KMS-11 (cell line): ENCODE data around the gene GINS3.

Source experiments
- H2AFZ ChIP-seq: fragments of 200-600 bp; sonication (generic); 2 replicates; pipeline ENCODE4 v1.6.1; 2016; ENCODE audit warnings: antibody characterized with exemption, mixed run types, low read depth
- H3K27ac ChIP-seq: fragments of 200-600 bp; sonication (generic); 2 replicates; pipeline ENCODE4 v1.6.1; 2016; ENCODE audit warnings: mild to moderate bottlenecking, mixed run types
- H3K27me3 ChIP-seq: fragments of 200-600 bp; sonication (generic); 2 replicates; pipeline ENCODE4 v1.6.1; 2017; ENCODE audit warnings: mild to moderate bottlenecking, low read depth, mixed run types, moderate library complexity; ENCODE audit not compliant: insufficient read depth
- H3K36me3 ChIP-seq: fragments of 200-600 bp; sonication (generic); 2 replicates; pipeline ENCODE4 v1.6.1; 2017; ENCODE audit warnings: mild to moderate bottlenecking, mixed run types; ENCODE audit not compliant: insufficient read depth
- H3K4me1 ChIP-seq: fragments of 200-600 bp; sonication (generic); 2 replicates; pipeline ENCODE4 v1.6.1; 2016; ENCODE audit warnings: mild to moderate bottlenecking, low read depth, mixed run types; ENCODE audit not compliant: poor library complexity, severe bottlenecking
- H3K4me2 ChIP-seq: fragments of 200-600 bp; sonication (generic); 2 replicates; pipeline ENCODE4 v1.7.0; 2016; ENCODE audit warnings: mild to moderate bottlenecking, mixed run types
- H3K4me3 ChIP-seq: fragments of 200-600 bp; sonication (generic); IDR thresholded peaks from 2 replicates; pipeline ENCODE4 v1.6.1; 2017; ENCODE audit warnings: low read depth, low read length, mixed read lengths; ENCODE audit not compliant: insufficient read depth
- H3K79me2 ChIP-seq: fragments of 200-600 bp; sonication (generic); 2 replicates; pipeline ENCODE4 v1.6.1; 2016; ENCODE audit warnings: low read depth, mixed run types; ENCODE audit not compliant: insufficient read depth
- H3K9ac ChIP-seq: fragments of 200-600 bp; sonication (generic); 2 replicates; pipeline ENCODE4 v1.6.1; 2016; ENCODE audit warnings: mild to moderate bottlenecking, mixed run types
- H4K20me1 ChIP-seq: fragments of 200-600 bp; sonication (generic); 2 replicates; pipeline ENCODE4 v1.6.1; 2016; ENCODE audit warnings: mild to moderate bottlenecking, mixed run types; ENCODE audit not compliant: insufficient read depth
- TF ChIP-seq, protein P1 (sequence below): fragments of 200-600 bp; sonication (generic); conservative IDR thresholded peaks from 2 replicates; pipeline ENCODE4 v1.6.1; 2017; ENCODE audit warnings: low read depth, mild to moderate bottlenecking, antibody characterized with exemption, low read length, moderate library complexity, mixed read lengths

GINS3 gene

GRCh38 chr16:58371841-58372240, 20.4 kb upstream of the GINS3 start:
- Histone ChIP-seq H3K36me3 (no peaks in the 10 kb centered on the region), H4K20me1 (no peaks in the 10 kb centered on the region), H3K27me3 (no peaks in the 10 kb centered on the region), H2AFZ (no peak overlapping the region), H3K4me1 (no peaks in the 10 kb centered on the region), H3K9ac (no peak overlapping the region), H3K4me3 (no peak overlapping the region), H3K79me2 (no peaks in the 10 kb centered on the region), H3K27ac (no peak overlapping the region), H3K4me2 (no peak overlapping the region)
- TF ChIP-seq, protein P1, sequence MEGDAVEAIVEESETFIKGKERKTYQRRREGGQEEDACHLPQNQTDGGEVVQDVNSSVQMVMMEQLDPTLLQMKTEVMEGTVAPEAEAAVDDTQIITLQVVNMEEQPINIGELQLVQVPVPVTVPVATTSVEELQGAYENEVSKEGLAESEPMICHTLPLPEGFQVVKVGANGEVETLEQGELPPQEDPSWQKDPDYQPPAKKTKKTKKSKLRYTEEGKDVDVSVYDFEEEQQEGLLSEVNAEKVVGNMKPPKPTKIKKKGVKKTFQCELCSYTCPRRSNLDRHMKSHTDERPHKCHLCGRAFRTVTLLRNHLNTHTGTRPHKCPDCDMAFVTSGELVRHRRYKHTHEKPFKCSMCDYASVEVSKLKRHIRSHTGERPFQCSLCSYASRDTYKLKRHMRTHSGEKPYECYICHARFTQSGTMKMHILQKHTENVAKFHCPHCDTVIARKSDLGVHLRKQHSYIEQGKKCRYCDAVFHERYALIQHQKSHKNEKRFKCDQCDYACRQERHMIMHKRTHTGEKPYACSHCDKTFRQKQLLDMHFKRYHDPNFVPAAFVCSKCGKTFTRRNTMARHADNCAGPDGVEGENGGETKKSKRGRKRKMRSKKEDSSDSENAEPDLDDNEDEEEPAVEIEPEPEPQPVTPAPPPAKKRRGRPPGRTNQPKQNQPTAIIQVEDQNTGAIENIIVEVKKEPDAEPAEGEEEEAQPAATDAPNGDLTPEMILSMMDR, result no peak

DNA sequence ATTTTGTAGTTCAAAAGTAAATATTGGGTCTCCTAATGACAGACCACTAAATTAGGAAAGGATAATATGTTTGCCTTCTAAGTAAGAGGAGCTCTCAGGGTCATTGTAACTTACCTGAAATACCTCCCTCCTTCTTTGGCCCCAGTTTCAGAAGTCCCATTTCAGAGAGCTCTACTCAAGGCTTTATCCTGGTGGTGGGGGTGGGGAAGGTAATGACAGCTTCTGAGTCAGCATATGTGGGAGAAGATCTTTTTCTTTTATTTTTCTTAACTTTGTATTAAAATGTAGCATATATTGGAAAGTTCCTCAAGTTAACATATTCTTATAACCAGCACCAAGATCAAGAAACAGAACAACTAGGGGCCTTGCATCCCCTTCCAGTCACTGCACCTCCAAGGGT, 16.9 kb upstream of the GINS3 start:
- Histone ChIP-seq H3K36me3 (no peaks in the 10 kb centered on the region), H3K9ac (no peak overlapping the region), H3K4me3 (no peak overlapping the region), H3K4me2 (no peak overlapping the region), H3K27ac (no peak overlapping the region), H4K20me1 (no peaks in the 10 kb centered on the region), H2AFZ (no peak overlapping the region), H3K79me2 (no peaks in the 10 kb centered on the region), H3K4me1 (no peaks in the 10 kb centered on the region), H3K27me3 (no peaks in the 10 kb centered on the region)
- TF ChIP-seq, protein P1, result no peak

DNA sequence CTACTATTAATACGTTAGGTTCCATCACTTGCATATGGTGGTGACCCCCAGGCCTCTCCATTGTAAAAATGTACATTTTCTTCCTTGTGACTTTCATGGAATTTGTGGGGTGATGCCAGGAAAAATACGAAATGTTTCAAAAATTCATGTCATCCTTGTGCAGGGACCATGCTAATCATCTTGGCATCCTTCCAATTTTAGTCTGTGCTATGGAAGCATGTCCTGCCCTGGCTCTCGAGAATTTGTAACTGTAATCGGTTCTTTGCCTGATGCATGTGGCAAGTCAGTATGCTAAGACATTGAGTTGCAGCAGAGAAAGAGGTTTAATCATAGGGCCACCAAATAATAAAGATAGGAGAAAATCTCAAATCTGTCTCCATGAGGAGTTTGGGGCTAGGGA, 14.3 kb upstream of the GINS3 start:
- Histone ChIP-seq H2AFZ (no peak overlapping the region), H3K27me3 (no peaks in the 10 kb centered on the region), H3K9ac (no peak overlapping the region), H3K4me2 (no peak overlapping the region), H3K4me3 (no peak overlapping the region), H4K20me1 (no peaks in the 10 kb centered on the region), H3K4me1 (no peaks in the 10 kb centered on the region), H3K36me3 (no peaks in the 10 kb centered on the region), H3K27ac (no peak overlapping the region), H3K79me2 (no peaks in the 10 kb centered on the region)
- TF ChIP-seq, protein P1, result no peak

- no peak overlapping the region for H2AFZ ChIP-seq
- no peak overlapping the region for H3K27ac ChIP-seq
- no peak overlapping the region for H3K4me3 ChIP-seq
- no peaks in the 10 kb centered on the region for H3K79me2 ChIP-seq
- H3K9ac ChIP-seq, result no peak overlapping the region
- H3K4me1 ChIP-seq, result no peaks in the 10 kb centered on the region
- no peaks in the 10 kb centered on the region for H4K20me1 ChIP-seq
- no peak overlapping the region for H3K4me2 ChIP-seq
- H3K36me3 ChIP-seq, result no peaks in the 10 kb centered on the region
- no peaks in the 10 kb centered on the region for H3K27me3 ChIP-seq
- TF ChIP-seq, protein P1, result no peak
These were observed 13.9 kb upstream of the GINS3 start for GRCh38 chr16:58378401-58378800.

GRCh38 chr16:58379736-58380135, 12.5 kb upstream of the GINS3 start:
- H2AFZ ChIP-seq, result no peak overlapping the region
- H3K4me2 ChIP-seq, result no peak overlapping the region
- H3K27me3 ChIP-seq, result no peaks in the 10 kb centered on the region
- H3K4me3 ChIP-seq, result no peak overlapping the region
- H3K27ac ChIP-seq, result no peak overlapping the region
- no peaks in the 10 kb centered on the region for H4K20me1 ChIP-seq
- H3K9ac ChIP-seq, result no peak overlapping the region
- H3K36me3 ChIP-seq, result no peaks in the 10 kb centered on the region
- H3K4me1 ChIP-seq, result no peaks in the 10 kb centered on the region
- H3K79me2 ChIP-seq, result no peaks in the 10 kb centered on the region
- TF ChIP-seq, protein P1, result no peak
